ENCODE results near the gene OR10A5. TPM values are rescaled to one million over a fixed set of nuclear protein-coding genes. Genes with fewer than 3 reads are reported as not detected.

OR10A5 gene
- total and polyA plus RNA-seq, 2 donors (not counting 3 experiments of a cell fraction or from before 2014, with no cell fraction given), result not detected

DNA sequence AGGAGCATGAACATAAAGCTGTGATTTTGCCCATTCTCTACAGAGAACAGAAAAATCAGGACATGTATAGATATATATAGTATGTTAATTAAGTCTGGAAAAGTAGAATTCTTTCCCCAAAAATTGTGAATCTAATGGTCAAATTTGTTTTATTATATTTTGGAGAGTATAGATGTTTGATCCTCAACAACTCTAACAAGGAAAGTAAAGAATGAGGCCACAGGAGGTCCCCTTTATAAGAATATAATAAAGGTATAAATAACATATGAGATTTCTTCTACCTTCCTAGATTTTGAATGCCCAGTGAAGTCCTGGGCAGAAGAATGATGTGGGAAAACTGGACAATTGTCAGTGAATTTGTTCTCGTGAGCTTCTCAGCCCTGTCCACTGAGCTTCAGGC, 30.8 kb downstream of the OR10A5 start, which contains the start of gene OR10A4:
Gene OR10A4, plus strand, starts transcription at position 301 of the 400 bp plus-strand sequence. Its CDS starts 23 bp downstream, at position 324.
- DNase-seq (ENCODE audit: low read depth, low spot score) (no peak), FAIRE-seq (no peak)
- Histone ChIP-seq H3K4me1 (ENCODE audit: control insufficient read depth, extremely low read depth, insufficient read depth, low read length) (no peaks in the 10 kb centered on the region), H3K4me3 (replicated peaks in 1 of 3; ENCODE audit: insufficient read depth in 1 of 3, low read depth in 1 of 3, low read length in 3 of 3) (no peak within 1 kb of the TSS), H3K9me3 (replicated peaks; ENCODE audit: control insufficient read depth, insufficient read depth, low read length) (no peaks in the 10 kb centered on the region), H2AFZ (ENCODE audit: low read depth, low read length) (no peak within 1 kb of the TSS), H3K9ac (replicated peaks; ENCODE audit: extremely low read depth, insufficient read depth, low read length) (no peak within 1 kb of the TSS), H3K27me3 (ENCODE audit: control insufficient read depth in 2 of 2, insufficient read depth in 2 of 2, low read length in 2 of 2) (peaks cover 0 to 3% of the 10 kb centered on the region in 2 experiments), H3K4me2 (ENCODE audit: insufficient read depth, low read length) (no peak within 1 kb of the TSS), H3K27ac (ENCODE audit: insufficient read depth, low read depth, low read length) (no peak within 1 kb of the TSS), H4K20me1 (replicated peaks; ENCODE audit: control insufficient read depth, extremely low read depth, insufficient read depth, low read length) (no peaks in the 10 kb centered on the region), H3K36me3 (ENCODE audit: control insufficient read depth in 2 of 2, extremely low read depth in 1 of 2, insufficient read depth in 2 of 2, low read length in 2 of 2) (no peaks in the 10 kb centered on the region), H3K79me2 (ENCODE audit: control insufficient read depth, insufficient read depth, low read length) (no peaks in the 10 kb centered on the region), H3K9me1 (replicated peaks; ENCODE audit: control insufficient read depth, extremely low read depth, insufficient read depth, low read length) (no peaks in the 10 kb centered on the region)
- BruUV-seq (replicated peaks), result no TSS peak
- CTCF ChIA-PET, result interaction anchor here (1.1 to 1.2 kb wide), 2 partner anchors 19 to 20 kb away, joined by 3 read pairs; no protein-coding TSS in a partner anchor
- dilution Hi-C loops (cut with MboI; ENCODE audit: extremely low pct_ligation_motif_present, low sequenced_read_pairs) (no loop called here), intact Hi-C loops (cut with micrococcal nuclease) (no loop called here)
- POLR2A ChIA-PET, result no interaction called here
- TF ChIP-seq EZH2 (IDR thresholded peaks at IDR 0.05; ENCODE audit: borderline replicate concordance, low read depth, low read length, severe bottlenecking), result no peak
- TF ChIP-seq POLR2AphosphoS5 (IDR thresholded peaks at IDR 0.05; ENCODE audit: insufficient read depth, low read depth, low read length), result no peak
- TF ChIP-seq POLR2A (IDR thresholded peaks at IDR 0.05; ENCODE audit: low read depth, low read length), result no peak
- TF ChIP-seq GATA2 (IDR thresholded peaks at IDR 0.05; ENCODE audit: insufficient read depth, insufficient read length, low read depth, low read length), result no peak
- TF ChIP-seq MYC (IDR thresholded peaks at IDR 0.05; ENCODE audit: low read depth, low read length), result no peak
- TF ChIP-seq, protein P1, sequence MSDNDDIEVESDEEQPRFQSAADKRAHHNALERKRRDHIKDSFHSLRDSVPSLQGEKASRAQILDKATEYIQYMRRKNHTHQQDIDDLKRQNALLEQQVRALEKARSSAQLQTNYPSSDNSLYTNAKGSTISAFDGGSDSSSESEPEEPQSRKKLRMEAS (IDR thresholded peaks at IDR 0.05; ENCODE audit: insufficient read depth, insufficient read length), result no peak
- TF ChIP-seq, protein P2, sequence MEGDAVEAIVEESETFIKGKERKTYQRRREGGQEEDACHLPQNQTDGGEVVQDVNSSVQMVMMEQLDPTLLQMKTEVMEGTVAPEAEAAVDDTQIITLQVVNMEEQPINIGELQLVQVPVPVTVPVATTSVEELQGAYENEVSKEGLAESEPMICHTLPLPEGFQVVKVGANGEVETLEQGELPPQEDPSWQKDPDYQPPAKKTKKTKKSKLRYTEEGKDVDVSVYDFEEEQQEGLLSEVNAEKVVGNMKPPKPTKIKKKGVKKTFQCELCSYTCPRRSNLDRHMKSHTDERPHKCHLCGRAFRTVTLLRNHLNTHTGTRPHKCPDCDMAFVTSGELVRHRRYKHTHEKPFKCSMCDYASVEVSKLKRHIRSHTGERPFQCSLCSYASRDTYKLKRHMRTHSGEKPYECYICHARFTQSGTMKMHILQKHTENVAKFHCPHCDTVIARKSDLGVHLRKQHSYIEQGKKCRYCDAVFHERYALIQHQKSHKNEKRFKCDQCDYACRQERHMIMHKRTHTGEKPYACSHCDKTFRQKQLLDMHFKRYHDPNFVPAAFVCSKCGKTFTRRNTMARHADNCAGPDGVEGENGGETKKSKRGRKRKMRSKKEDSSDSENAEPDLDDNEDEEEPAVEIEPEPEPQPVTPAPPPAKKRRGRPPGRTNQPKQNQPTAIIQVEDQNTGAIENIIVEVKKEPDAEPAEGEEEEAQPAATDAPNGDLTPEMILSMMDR (IDR thresholded peaks at IDR 0.05; ENCODE audit: extremely low read depth in 1 of 2, insufficient read depth in 1 of 2, low read depth in 1 of 2, low read length in 2 of 2), result no peak
- no peak for TF ChIP-seq FOS (IDR thresholded peaks at IDR 0.05; ENCODE audit: borderline replicate concordance, insufficient read depth, low read length)
- no peak for TF ChIP-seq JUN (IDR thresholded peaks at IDR 0.05; ENCODE audit: borderline replicate concordance, insufficient read depth, insufficient read length, low read depth)

Measured in endothelial cell of umbilical vein (primary cell).